PFSK-1 (cell line): ENCODE measurements around the gene NCL.

Experiments used
- FOXP2 ChIP-seq: optimal IDR thresholded peaks from 2 replicates; pipeline ENCODE3; 2011; ENCODE audit warnings: borderline replicate concordance, control low read depth, inconsistent platforms; ENCODE audit not compliant: insufficient read depth; ENCODE audit errors: extremely low read length, extremely low read depth
- POLR2AphosphoS5 ChIP-seq: IDR thresholded peaks from 2 replicates; pipeline ENCODE4 v1.6.1; 2012; ENCODE audit warnings: low read depth, mild to moderate bottlenecking, control low read depth, low read length, moderate library complexity
- REST ChIP-seq, 2 experiments: IDR thresholded peaks; 2 replicates each; pipeline versions ENCODE4 v1.6.1 to v1.8.0; 2011 to 2012; ENCODE audit warnings: low read depth in 2 of 2, low read length in 2 of 2, control low read depth in 1 of 2, inconsistent platforms in 1 of 2, mild to moderate bottlenecking in 1 of 2, moderate library complexity in 1 of 2; ENCODE audit not compliant: insufficient read depth in 1 of 2
- SIN3A ChIP-seq: IDR thresholded peaks from 2 replicates; pipeline ENCODE4 v1.6.1; 2012; ENCODE audit warnings: mild to moderate bottlenecking, low read length, moderate library complexity, borderline replicate concordance; ENCODE audit not compliant: insufficient read depth
- TAF1 ChIP-seq: IDR thresholded peaks from 2 replicates; pipeline ENCODE4 v1.6.1; 2012; ENCODE audit warnings: low read length, control low read depth, borderline replicate concordance; ENCODE audit not compliant: insufficient read depth

DNA sequence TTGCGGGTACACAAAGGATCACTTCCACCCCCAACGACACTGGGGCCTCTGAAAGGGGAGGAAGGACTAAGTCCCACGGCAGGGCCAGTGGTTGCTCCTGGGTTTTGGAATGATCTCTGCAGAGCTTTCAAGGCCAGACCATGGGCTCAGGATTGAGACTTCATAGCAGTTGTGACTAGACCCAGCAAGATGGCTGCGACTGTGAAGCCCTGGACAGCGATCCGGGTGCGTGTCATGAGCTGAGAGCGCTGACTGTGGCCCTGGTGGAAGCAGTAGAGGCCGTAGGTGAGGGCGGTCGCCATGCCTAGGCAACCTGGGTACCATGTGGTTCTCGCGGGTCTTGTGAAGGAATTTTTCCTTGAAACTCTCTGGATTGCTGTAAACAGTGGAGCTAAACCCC lies 27.3 kb downstream of the NCL start:
- no peak for TF ChIP-seq POLR2AphosphoS5
- TF ChIP-seq TAF1: no peak
- TF ChIP-seq REST (IDR thresholded peaks at IDR 0.05; ENCODE audit: insufficient read depth in 1 of 2, low read depth in 2 of 2, low read length in 2 of 2): no peak
- no peak for TF ChIP-seq FOXP2
- TF ChIP-seq SIN3A: no peak
